IMR-90 (cell line): ENCODE data around the gene THAP10. TPM values are rescaled to one million over a fixed set of nuclear protein-coding genes. Genes with fewer than 3 reads are reported as not detected.

Experiments
- ATAC-seq: fragments of 200-7000 bp; cut with Tn5 transposase; 2 replicates; pipeline ENCODE4 v1.9.1; 2020; ENCODE audit warnings: low read depth, mild to moderate bottlenecking, moderate library complexity
- BruUV-seq: library from RNA; stranded (reverse); fragments of 400-500 nt; replicated peaks from 2 replicates; lab custom pipeline; 2021; lab: Mats Ljungman, UMichigan
- CTCF ChIA-PET: fragments of 300-600 bp; formaldehyde crosslinking; extraction: SDS; loops from one replicate; lab custom pipeline; 2021; ENCODE audit warnings: antibody characterized with exemption; lab: Yijun Ruan, JAX
- POLR2A ChIA-PET: fragments of 300-600 bp; sonication (Branson Sonifier 250); formaldehyde crosslinking; loops from one replicate; lab custom pipeline; 2022; ENCODE audit warnings: antibody characterized with exemption; ENCODE audit not compliant: unreplicated experiment; lab: Charles Lee
- DNase-seq: peaks from one replicate; pipeline ENCODE4 v3.0.0; 2013
- H2AFZ ChIP-seq: replicated peaks from 2 replicates; pipeline ENCODE3; 2013; ENCODE audit warnings: low read length, mild to moderate bottlenecking; ENCODE audit not compliant: poor library complexity
- H2AK5ac ChIP-seq: 2 replicates; pipeline ENCODE4 v1.6.1; 2013; ENCODE audit warnings: low read depth, low read length, inconsistent platforms
- H2AK9ac ChIP-seq: replicated peaks from 2 replicates; pipeline ENCODE3; 2013; ENCODE audit warnings: mild to moderate bottlenecking, low read depth, low read length, moderate library complexity; ENCODE audit not compliant: poor library complexity
- H2BK120ac ChIP-seq: 2 replicates; pipeline ENCODE4 v1.6.1; 2013; ENCODE audit warnings: low read depth, low read length, inconsistent platforms
- H2BK15ac ChIP-seq: 3 replicates; pipeline ENCODE4 v1.6.1; 2013; ENCODE audit warnings: low read depth, low read length, inconsistent platforms
- H2BK20ac ChIP-seq: 2 replicates; pipeline ENCODE4 v1.6.1; 2013; ENCODE audit warnings: low read depth, mild to moderate bottlenecking, inconsistent platforms, low read length, moderate library complexity
- H2BK5ac ChIP-seq: 2 replicates; pipeline ENCODE4 v1.6.1; 2013; ENCODE audit warnings: mild to moderate bottlenecking, low read depth, low read length, inconsistent platforms; ENCODE audit not compliant: poor library complexity, severe bottlenecking
- H3K14ac ChIP-seq: replicated peaks from 2 replicates; pipeline ENCODE4 v1.6.1; 2013; ENCODE audit warnings: low read depth, low read length, inconsistent platforms
- H3K18ac ChIP-seq: 2 replicates; pipeline ENCODE4 v1.6.1; 2013; ENCODE audit warnings: low read depth, low read length, control low read depth
- H3K23ac ChIP-seq: 2 replicates; pipeline ENCODE4 v1.6.1; 2013; ENCODE audit warnings: low read depth, low read length, inconsistent platforms
- H3K27ac ChIP-seq: 2 replicates; pipeline ENCODE4 v1.5.1; 2013; ENCODE audit warnings: mild to moderate bottlenecking, control low read depth, low read length; ENCODE audit not compliant: insufficient read depth
- H3K27me3 ChIP-seq: 2 replicates; pipeline ENCODE4 v1.6.1; 2013; ENCODE audit warnings: low read length; ENCODE audit not compliant: control insufficient read depth, insufficient read depth
- H3K36me3 ChIP-seq: 2 replicates; pipeline ENCODE4 v1.6.1; 2013; ENCODE audit warnings: low read length, mixed read lengths; ENCODE audit not compliant: control insufficient read depth, insufficient read depth
- H3K4ac ChIP-seq: 2 replicates; pipeline ENCODE4 v1.6.1; 2013; ENCODE audit warnings: low read depth, low read length, inconsistent platforms
- H3K4me1 ChIP-seq: 2 replicates; pipeline ENCODE4 v1.6.1; 2013; ENCODE audit warnings: low read length, mixed read lengths; ENCODE audit not compliant: control insufficient read depth, insufficient read depth
- H3K4me2 ChIP-seq: 2 replicates; pipeline ENCODE4 v1.6.1; 2013; ENCODE audit warnings: low read depth, mild to moderate bottlenecking, control low read depth, low read length, moderate library complexity
- H3K4me3 ChIP-seq: 2 replicates; pipeline ENCODE4 v1.5.1; 2013; ENCODE audit warnings: low read depth, mild to moderate bottlenecking, control low read depth, low read length, moderate library complexity; ENCODE audit not compliant: insufficient read depth
- H3K56ac ChIP-seq: 2 replicates; pipeline ENCODE4 v1.6.1; 2013; ENCODE audit warnings: low read length, inconsistent platforms; ENCODE audit not compliant: insufficient read depth; ENCODE audit errors: extremely low read depth
- H3K79me1 ChIP-seq, 2 experiments: 2 replicates each; pipeline ENCODE4 v1.6.1; 2013; ENCODE audit warnings: low read length in 2 of 2, inconsistent platforms in 1 of 2, low read depth in 1 of 2
- H3K9ac ChIP-seq: 2 replicates; pipeline ENCODE4 v1.6.1; 2013; ENCODE audit warnings: low read depth, low read length, control low read depth
- H3K9me1 ChIP-seq: 2 replicates; pipeline ENCODE4 v1.6.1; 2013; ENCODE audit warnings: low read length, inconsistent platforms; ENCODE audit not compliant: insufficient read depth
- H3K9me3 ChIP-seq: 2 replicates; pipeline ENCODE4 v1.6.1; 2013; ENCODE audit warnings: low read length; ENCODE audit not compliant: control insufficient read depth, insufficient read depth
- H4K20me1 ChIP-seq: 2 replicates; pipeline ENCODE4 v1.6.1; 2013; ENCODE audit warnings: low read length, inconsistent platforms; ENCODE audit not compliant: insufficient read depth
- H4K5ac ChIP-seq: 2 replicates; pipeline ENCODE4 v1.6.1; 2013; ENCODE audit warnings: mild to moderate bottlenecking, low read depth, low read length, control low read depth
- H4K8ac ChIP-seq, 2 experiments: 2 replicates each; pipeline ENCODE4 v1.6.1; 2013; ENCODE audit warnings: low read depth in 2 of 2, low read length in 2 of 2, control low read depth in 1 of 2, inconsistent platforms in 1 of 2
- H4K91ac ChIP-seq: 2 replicates; pipeline ENCODE4 v1.6.1; 2013; ENCODE audit warnings: low read depth, low read length, inconsistent platforms; ENCODE audit not compliant: insufficient read depth
- BHLHE40 ChIP-seq: fragments of 150-350 bp; IDR thresholded peaks from 2 replicates; pipeline ENCODE4 v1.6.1; 2016; ENCODE audit warnings: mild to moderate bottlenecking, low read depth, low read length
- CEBPB ChIP-seq: IDR thresholded peaks from 2 replicates; pipeline ENCODE4 v1.6.1; 2012; ENCODE audit warnings: low read depth, low read length, improper control_type of control experiment
- CHD1 ChIP-seq: IDR thresholded peaks from 2 replicates; pipeline ENCODE4 v1.6.1; 2012; ENCODE audit warnings: low read depth, low read length, improper control_type of control experiment
- CTCF ChIP-seq: conservative IDR thresholded peaks from 2 replicates; pipeline ENCODE4 v1.5.1; 2012; ENCODE audit warnings: mild to moderate bottlenecking, low read depth, low read length, improper control_type of control experiment
- ELK1 ChIP-seq: fragments of 150-350 bp; IDR thresholded peaks from 2 replicates; pipeline ENCODE4 v1.6.1; 2016; ENCODE audit warnings: low read depth, mild to moderate bottlenecking, low read length, moderate library complexity, borderline replicate concordance
- FOS ChIP-seq: fragments of 150-350 bp; IDR thresholded peaks from 2 replicates; pipeline ENCODE4 v1.6.1; 2016; ENCODE audit warnings: low read depth, low read length
- MAFK ChIP-seq: IDR thresholded peaks from 2 replicates; pipeline ENCODE4 v1.6.1; 2012; ENCODE audit warnings: low read depth, low read length, improper control_type of control experiment
- MAZ ChIP-seq: IDR thresholded peaks from 2 replicates; pipeline ENCODE4 v1.6.1; 2012; ENCODE audit warnings: low read depth, mild to moderate bottlenecking, low read length, improper control_type of control experiment, moderate library complexity, borderline replicate concordance
- MXI1 ChIP-seq: IDR thresholded peaks from 2 replicates; pipeline ENCODE4 v1.6.1; 2012; ENCODE audit warnings: low read depth, mild to moderate bottlenecking, low read length, moderate library complexity, borderline replicate concordance
- NFE2L2 ChIP-seq: fragments of 150-350 bp; IDR thresholded peaks from 2 replicates; pipeline ENCODE4 v1.6.1; 2016; ENCODE audit warnings: low read depth, mild to moderate bottlenecking, low read length
- POLR2A ChIP-seq: IDR thresholded peaks from 2 replicates; pipeline ENCODE4 v1.6.1; 2012; ENCODE audit warnings: mild to moderate bottlenecking, low read depth, low read length
- RAD21 ChIP-seq: IDR thresholded peaks from 2 replicates; pipeline ENCODE4 v1.6.1; 2012; ENCODE audit warnings: low read length, improper control_type of control experiment
- RCOR1 ChIP-seq: IDR thresholded peaks from 2 replicates; pipeline ENCODE4 v1.6.1; 2012; ENCODE audit warnings: mild to moderate bottlenecking, low read length, improper control_type of control experiment; ENCODE audit not compliant: insufficient replicate concordance
- RFX5 ChIP-seq: IDR thresholded peaks from 2 replicates; pipeline ENCODE4 v1.8.0; 2012; ENCODE audit warnings: low read depth, mild to moderate bottlenecking, low read length, moderate library complexity
- SMC3 ChIP-seq: fragments of 150-350 bp; IDR thresholded peaks from 2 replicates; pipeline ENCODE4 v1.6.1; 2016; ENCODE audit warnings: low read depth, mild to moderate bottlenecking, antibody characterized with exemption, low read length, moderate library complexity
- USF2 ChIP-seq: fragments of 150-350 bp; IDR thresholded peaks from 2 replicates; pipeline ENCODE4 v1.6.1; 2017; ENCODE audit warnings: mild to moderate bottlenecking, antibody characterized with exemption, low read length, low read depth
- WGBS, 2 experiments: methylation state at CpG; one replicate each; pipeline versions ENCODE4 v1.1.5 to v1.1.7; 2013; ENCODE audit warnings: missing lambda C conversion rate in 2 of 2; ENCODE audit not compliant: insufficient read length in 1 of 2; ENCODE audit errors: extremely low coverage in 2 of 2; 5-methylcytosine and 5-hydroxymethylcytosine counted together
- dilution Hi-C: fragments of 300-500 bp; cut with HindIII; formaldehyde crosslinking; loops from one replicate; pipeline ENCODE4 v1.14.3; 2018; ENCODE audit warnings: low sequenced_read_pairs; ENCODE audit not compliant: unreplicated experiment
- in situ Hi-C: fragments of 300-500 bp; cut with MboI; formaldehyde crosslinking; loops from 3 replicates; pipeline ENCODE4 v1.14.3; 2019; ENCODE audit warnings: low sequenced_read_pairs, inconsistent platforms, mixed read lengths
- intact Hi-C: fragments of 100-400 bp; cut with micrococcal nuclease; formaldehyde crosslinking; loops from 2 replicates; pipeline ENCODE4 v1.10.0; 2022
- polyA plus RNA-seq, 3 experiments: library from polyadenylated mRNA; depleted of rRNA; stranded (reverse); fragments of >200 nt; gene quantifications; 2 replicates each; pipeline ENCODE4 v1.2.3, GENCODE V29; 2012; ENCODE audit warnings: low replicate concordance in 1 of 3
- total RNA-seq: library from RNA; depleted of rRNA; stranded (reverse); fragments of >200 nt; gene quantifications from 2 replicates; pipeline ENCODE4 v1.2.3, GENCODE V29; 2012

Gene THAP10
- total and polyA plus RNA-seq, 2 of the 4 experiments (the other 2 are of a cell fraction), result 2.3 to 2.8 TPM

GRCh38 chr15:70835415-70835814, 56.8 kb downstream of the THAP10 start:
- 81% methylated on average over 4 of the region's 6 CpGs; no CpG with 5 or more reads in 1 of the 2 experiments for WGBS, 2 experiments
- no peak for ATAC-seq
- dilution Hi-C loops, result no loop called here

More at GRCh38 chr15:70835415-70835814, 56.8 kb downstream of the THAP10 start:
- Histone ChIP-seq H2AK9ac (no peak overlapping the region), H3K27ac (no peak overlapping the region), H4K8ac (no peak overlapping the region), H3K9ac (no peak overlapping the region), H3K36me3 (peaks cover 45% of the 10 kb centered on the region), H2BK5ac (no peak overlapping the region), H3K4me2 (no peak overlapping the region), H2BK20ac (peak overlapping the region; percentile 35; the same call in 1 of the 2 replicates), H2AFZ (no peak overlapping the region), H3K56ac (no peak overlapping the region), H3K4me1 (peaks cover 14% of the 10 kb centered on the region), H3K4ac (no peak overlapping the region), H3K9me3 (no peaks in the 10 kb centered on the region), H3K14ac (no peak overlapping the region), H3K23ac (no peak overlapping the region), H2BK120ac (no peak overlapping the region), H4K5ac (no peak overlapping the region), H4K91ac (no peak overlapping the region), H4K20me1 (peaks cover 21% of the 10 kb centered on the region; the same call in 1 of the 2 replicates), H2AK5ac (peak overlapping the region; percentile 92), H2BK15ac (peak overlapping the region; percentile 60; the same call in 2 of the 3 replicates), H3K4me3 (no peak overlapping the region), H3K27me3 (no peaks in the 10 kb centered on the region), H3K18ac (no peak overlapping the region), H3K9me1 (peaks cover 32% of the 10 kb centered on the region), H3K79me1 (peaks cover 65 to 87% of the 10 kb centered on the region in 2 experiments)
- ChIA-PET CTCF (no interaction called here), POLR2A (no interaction called here)
- BruUV-seq, result no TSS peak
- in situ Hi-C loops (no loop called here), intact Hi-C loops (no loop called here)
- DNase-seq, result no peak
- TF ChIP-seq RCOR1 (no peak), MAZ (no peak), RAD21 (no peak), CHD1 (no peak), BHLHE40 (no peak), ELK1 (no peak), NFE2L2 (no peak), POLR2A (no peak), CTCF (no peak), RFX5 (no peak), MAFK (no peak), CEBPB (no peak), FOS (no peak), USF2 (no peak), SMC3 (no peak), MXI1 (no peak)
